Rectal smooth muscle tissue (tissue), 1 donor: ENCODE results near the gene NLRX1.
"Not testable (repeated sequence)": the region's sequence is repeated elsewhere in the genome, so short reads cannot be mapped to it uniquely, and the experiment has no call there.

Experiments
- H3K27ac ChIP-seq: one replicate; pipeline ENCODE4 v1.7.0; 2013; ENCODE audit warnings: low read depth, low read length, inconsistent platforms
- H3K27me3 ChIP-seq: one replicate; pipeline ENCODE4 v1.7.0; 2013; ENCODE audit warnings: low read length; ENCODE audit not compliant: control insufficient read depth, insufficient read depth
- H3K36me3 ChIP-seq: one replicate; pipeline ENCODE4 v1.7.0; 2013; ENCODE audit warnings: low read length; ENCODE audit not compliant: control insufficient read depth, insufficient read depth
- H3K4me1 ChIP-seq: one replicate; pipeline ENCODE4 v1.7.0; 2013; ENCODE audit warnings: low read length; ENCODE audit not compliant: control insufficient read depth, insufficient read depth
- H3K4me3 ChIP-seq: one replicate; pipeline ENCODE4 v1.7.0; 2013; ENCODE audit warnings: low read length
- H3K9ac ChIP-seq: one replicate; pipeline ENCODE4 v1.7.0; 2013; ENCODE audit warnings: low read length

NLRX1 gene

GRCh38 chr11:119207415-119207960, 39.0 kb downstream of the NLRX1 start:
- Histone ChIP-seq H3K9ac (no peak overlapping the region), H3K27me3 (no peaks in the 10 kb centered on the region), H3K4me3 (peak overlapping the region; percentile 79), H3K36me3 (no peaks in the 10 kb centered on the region), H3K27ac (no peak overlapping the region), H3K4me1 (peaks cover 8% of the 10 kb centered on the region)

GRCh38 chr11:119209186-119209585, 40.7 kb downstream of the NLRX1 start:
- peaks cover 8% of the 10 kb centered on the region for H3K4me1 ChIP-seq
- no peaks in the 10 kb centered on the region for H3K27me3 ChIP-seq

GRCh38 chr11:119210050-119210449, 41.5 kb downstream of the NLRX1 start:
- Histone ChIP-seq H3K36me3 (no peaks in the 10 kb centered on the region), H3K4me3 (no peak overlapping the region), H3K9ac (no peak overlapping the region), H3K4me1 (peaks cover 8% of the 10 kb centered on the region), H3K27ac (no peak overlapping the region), H3K27me3 (no peaks in the 10 kb centered on the region)

More at GRCh38 chr11:119209186-119209585, 40.7 kb downstream of the NLRX1 start:
- H3K36me3 ChIP-seq: no peaks in the 10 kb centered on the region
- H3K27ac ChIP-seq: no peak overlapping the region
- no peak overlapping the region for H3K4me3 ChIP-seq
- no peak overlapping the region for H3K9ac ChIP-seq

GRCh38 chr11:119218141-119218878, 49.8 kb downstream of the NLRX1 start:
- Histone ChIP-seq H3K27me3 (no peaks in the 10 kb centered on the region), H3K9ac (no peak overlapping the region), H3K4me1 (no peaks in the 10 kb centered on the region), H3K27ac (no peak overlapping the region), H3K4me3 (no peak overlapping the region), H3K36me3 (no peaks in the 10 kb centered on the region)

- Histone ChIP-seq H3K4me3 (no peak overlapping the region), H3K4me1 (no peaks in the 10 kb centered on the region), H3K9ac (no peak overlapping the region), H3K27ac (no peak overlapping the region), H3K27me3 (no peaks in the 10 kb centered on the region), H3K36me3 (no peaks in the 10 kb centered on the region)
These were observed 53.8 kb downstream of the NLRX1 start for GRCh38 chr11:119222308-119222707.

GRCh38 chr11:119222891-119223290, 54.4 kb downstream of the NLRX1 start:
- Histone ChIP-seq H3K36me3 (no peaks in the 10 kb centered on the region), H3K4me1 (no peaks in the 10 kb centered on the region), H3K9ac (no peak overlapping the region), H3K4me3 (no peak overlapping the region), H3K27ac (peak overlapping the region; percentile 32), H3K27me3 (no peaks in the 10 kb centered on the region)

- Histone ChIP-seq H3K27me3 (no peaks in the 10 kb centered on the region), H3K4me1 (no peaks in the 10 kb centered on the region), H3K36me3 (no peaks in the 10 kb centered on the region), H3K4me3 (no peak overlapping the region), H3K27ac (no peak overlapping the region), H3K9ac (no peak overlapping the region)
These were observed 55.3 kb downstream of the NLRX1 start for GRCh38 chr11:119223856-119224255.

- not testable (repeated sequence) for H3K9ac ChIP-seq, H3K36me3 ChIP-seq, H3K4me3 ChIP-seq, H3K27me3 ChIP-seq, H3K4me1 ChIP-seq, H3K27ac ChIP-seq
These were observed 60.2 kb downstream of the NLRX1 start for GRCh38 chr11:119228535-119229287.

- Histone ChIP-seq H3K9ac (no peak overlapping the region), H3K4me3 (no peak overlapping the region), H3K27me3 (no peaks in the 10 kb centered on the region), H3K36me3 (peaks cover 3% of the 10 kb centered on the region), H3K4me1 (no peaks in the 10 kb centered on the region), H3K27ac (no peak overlapping the region)
These were observed 60.8 kb downstream of the NLRX1 start for GRCh38 chr11:119229288-119229672.

- Histone ChIP-seq H3K27ac (no peak overlapping the region), H3K36me3 (peaks cover 3% of the 10 kb centered on the region), H3K27me3 (no peaks in the 10 kb centered on the region), H3K4me1 (no peaks in the 10 kb centered on the region), H3K4me3 (no peak overlapping the region), H3K9ac (no peak overlapping the region)
These were observed 61.2 kb downstream of the NLRX1 start for GRCh38 chr11:119229741-119230140.
